ENCODE data around the gene ZNF331. TPM values are rescaled to one million over a fixed set of nuclear protein-coding genes. Genes with fewer than 3 reads are reported as not detected.
A peak's percentile ranks its signal among the peaks of the same experiment; 100 is the strongest.

Gene ZNF331
- polyA plus RNA-seq, 1 donor = 24.9 TPM

- peak; percentile 99 for DNase-seq
These were observed 17.2 kb upstream of the ZNF331 start for GRCh38 chr19:53520547-53521372.

DNA sequence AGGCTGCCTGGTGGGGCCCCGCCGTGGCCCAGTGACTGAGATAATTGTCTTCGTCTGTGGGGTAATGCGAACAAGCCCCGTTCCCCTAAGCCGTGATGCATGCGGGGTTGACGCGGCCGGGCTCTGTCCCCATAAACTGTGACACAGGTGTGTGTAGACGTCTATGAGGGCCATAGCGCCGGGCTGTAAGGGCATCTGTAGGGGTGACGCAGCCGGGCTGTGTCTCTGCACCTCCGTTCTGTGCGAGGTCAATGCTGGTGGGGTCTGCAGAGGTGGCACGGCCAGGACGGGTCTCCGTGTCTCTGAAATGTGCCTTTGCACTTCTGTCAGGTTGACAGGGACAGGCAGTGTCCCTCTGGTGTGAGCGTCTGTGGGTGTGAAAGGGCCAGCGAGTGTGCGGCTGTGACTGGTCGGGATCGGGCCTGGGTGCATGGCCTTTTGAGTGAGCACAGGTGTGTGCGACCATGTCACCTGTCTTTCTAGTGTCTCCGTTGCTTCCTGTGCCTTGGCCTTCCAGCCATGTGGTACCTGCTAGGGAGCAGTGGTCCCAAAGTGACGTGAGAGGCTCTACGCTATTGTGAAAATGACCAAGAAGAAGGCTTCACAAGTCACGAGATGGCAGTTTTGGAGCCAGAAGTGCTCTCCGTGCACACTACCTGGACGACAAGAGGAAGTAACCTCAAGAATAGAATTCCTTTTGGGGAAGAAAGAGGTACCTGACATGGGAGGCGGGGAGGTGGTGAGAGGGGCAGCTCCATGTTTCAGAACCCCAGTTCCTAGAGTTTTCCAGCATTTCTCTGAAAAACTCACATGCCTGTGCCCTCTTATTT is 16.4 kb upstream of the ZNF331 start:
- DNase-seq = no peak

DNA sequence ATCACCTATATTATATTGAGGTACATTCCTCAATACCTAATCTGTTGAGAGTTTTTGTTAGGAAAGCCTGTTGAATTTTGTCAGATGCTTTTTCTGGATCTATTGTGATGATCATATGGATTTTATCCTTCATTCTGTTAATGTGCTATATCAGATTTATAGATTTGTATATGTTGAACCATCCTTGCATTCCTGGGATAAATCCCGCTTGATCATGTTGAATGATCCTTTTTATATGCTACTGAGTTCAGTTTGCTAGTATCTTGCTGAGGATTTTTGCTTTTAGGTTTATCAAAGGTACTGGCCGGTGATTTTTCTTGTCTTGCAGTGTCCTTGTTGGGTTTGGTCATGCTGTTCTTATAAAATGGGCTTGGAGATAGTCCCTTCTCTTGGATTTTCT is 12.0 kb upstream of the ZNF331 start:
- DNase-seq = no peak

- no peak for DNase-seq
These were observed 7.3 kb upstream of the ZNF331 start for GRCh38 chr19:53530622-53531021.

DNA sequence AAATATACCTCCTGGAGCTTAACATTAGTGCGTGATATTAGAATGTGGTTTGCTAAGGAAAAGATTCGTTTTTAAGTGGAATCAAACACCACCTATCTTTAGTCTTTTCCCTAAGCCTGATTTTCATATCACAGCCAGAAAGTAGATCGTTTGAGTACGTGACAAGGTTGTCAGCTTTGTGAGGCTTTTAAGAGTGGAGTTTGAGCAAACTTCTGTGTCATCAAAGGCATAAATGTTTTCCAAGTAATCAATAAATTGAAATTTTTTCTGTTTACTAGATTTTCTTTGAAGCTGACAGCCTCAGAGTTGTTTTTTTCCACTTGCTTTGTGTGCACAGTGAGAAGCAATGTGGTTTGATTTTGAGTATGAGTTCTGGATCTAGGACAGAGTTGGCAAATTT is 6.5 kb upstream of the ZNF331 start:
- DNase-seq = no peak

- DNase-seq = no peak
These were observed 5.6 kb upstream of the ZNF331 start for GRCh38 chr19:53532362-53532761.

- DNase-seq = no peak
These were observed 1.8 kb upstream of the ZNF331 start for GRCh38 chr19:53536225-53536548.

GRCh38 chr19:53537121-53537520 is 824 bp upstream of the ZNF331 start:
- no peak for DNase-seq

- DNase-seq = no peak
These were observed 599 bp downstream of the ZNF331 start for GRCh38 chr19:53538378-53539109.

DNA sequence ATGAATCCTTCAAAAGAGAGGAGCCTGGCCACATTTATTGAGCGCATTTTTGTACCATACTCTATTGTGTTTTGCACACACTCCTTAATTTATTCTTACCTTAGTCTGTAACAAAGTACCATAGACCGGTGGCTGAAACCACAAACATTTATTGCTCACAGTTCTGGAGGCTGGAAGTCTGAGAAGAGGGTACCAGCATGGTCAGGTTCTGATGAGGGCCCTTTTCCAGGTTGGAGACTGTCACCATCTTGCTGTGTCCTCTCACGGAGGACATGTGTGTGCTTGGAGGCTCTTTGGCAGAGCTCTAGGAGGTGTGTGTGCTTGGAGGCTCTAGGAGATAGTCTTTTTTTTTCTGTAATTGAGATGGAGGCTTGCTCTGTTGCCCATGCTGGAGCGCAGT is 2.1 kb downstream of the ZNF331 start:
- no peak for DNase-seq

DNA sequence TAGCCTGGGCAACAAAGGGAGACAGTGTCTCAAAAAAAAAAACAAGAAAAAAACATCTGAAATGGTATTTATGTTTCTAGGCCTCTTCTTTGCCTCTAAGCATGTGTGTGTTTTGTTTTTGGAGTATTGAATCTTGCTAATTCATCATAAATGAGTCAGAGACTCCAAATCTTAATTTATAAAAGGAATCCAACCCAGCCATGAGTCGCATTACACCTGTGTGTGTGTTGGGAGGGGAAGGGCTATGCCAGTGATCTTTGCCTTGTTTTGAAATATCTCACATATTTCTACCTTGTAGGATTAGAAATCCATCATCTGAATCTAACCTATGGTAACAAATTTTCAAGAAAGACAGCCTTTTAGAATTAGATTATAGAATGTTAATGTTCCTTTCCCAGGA is 4.0 kb downstream of the ZNF331 start:
- DNase-seq = no peak

DNA sequence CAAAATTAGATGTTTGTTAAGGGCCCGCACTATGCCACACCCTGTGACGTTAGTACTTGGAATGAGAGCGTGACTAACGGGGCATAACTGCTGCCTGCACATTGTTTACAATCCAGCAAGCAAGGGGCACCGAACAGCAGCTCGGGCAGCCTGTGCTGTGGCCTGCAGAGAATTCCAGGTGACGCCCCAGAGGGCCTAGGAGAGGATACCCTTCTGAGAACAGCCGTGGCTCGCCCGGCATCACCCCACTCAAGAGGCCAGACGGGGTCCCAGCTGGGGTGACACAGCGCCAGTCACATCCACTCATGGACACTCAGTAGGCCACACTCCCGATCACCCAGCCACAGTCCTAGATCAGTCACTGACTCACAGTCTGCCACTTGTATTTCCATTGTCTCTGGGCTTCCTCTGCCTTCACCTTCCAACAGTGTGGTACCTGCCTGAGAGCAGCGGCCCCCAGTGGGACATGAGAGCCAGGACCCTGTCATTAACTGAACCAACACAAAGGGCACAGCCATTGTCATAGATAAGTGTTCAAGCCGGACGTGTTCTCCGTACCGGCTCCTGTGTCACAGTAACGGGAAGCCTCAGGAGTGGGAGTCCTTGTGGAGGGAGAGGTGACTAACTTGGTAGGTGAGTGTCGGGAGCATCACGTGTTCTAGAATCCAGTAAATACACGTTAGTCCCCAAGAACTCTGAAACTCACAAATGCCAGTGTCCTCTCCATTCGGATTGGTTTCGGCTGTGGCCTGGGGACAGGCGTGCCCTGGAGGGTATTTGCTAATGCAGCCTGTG is 7.5 kb downstream of the ZNF331 start:
- DNase-seq = no peak

DNA sequence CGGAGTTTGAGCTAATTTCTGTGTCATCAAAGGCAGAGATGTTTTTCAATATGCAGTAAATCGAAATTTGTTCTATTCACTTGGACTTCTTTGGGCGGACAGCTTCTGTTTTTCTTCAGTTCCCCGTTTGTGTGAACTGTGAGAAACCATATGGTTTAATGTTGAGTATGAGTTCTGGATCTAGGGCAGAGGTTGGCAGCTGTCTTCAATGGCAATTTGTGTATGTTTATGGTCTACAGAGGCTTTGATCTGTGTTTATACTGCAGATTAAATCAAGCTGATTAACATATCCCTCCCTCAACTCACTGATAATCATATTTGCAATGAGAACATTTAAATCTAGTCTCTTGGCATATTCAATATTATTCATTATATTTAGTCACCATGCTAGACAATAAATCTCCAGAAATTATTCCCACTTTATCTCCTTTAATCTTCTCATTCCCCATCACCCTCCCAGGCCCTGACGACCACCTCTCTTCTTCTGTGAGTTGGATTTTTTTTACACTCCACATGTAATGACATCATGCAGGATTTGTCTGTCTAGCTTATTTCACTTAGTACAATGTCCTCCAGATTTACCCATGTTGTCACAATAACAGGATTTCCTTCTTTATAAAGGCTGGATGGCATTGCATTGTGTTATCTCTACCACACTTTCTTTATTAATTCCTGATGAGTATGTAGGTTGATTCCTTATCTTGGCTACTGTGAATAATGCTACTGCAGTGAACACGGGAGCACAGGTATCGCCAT is 9.0 kb downstream of the ZNF331 start:
- DNase-seq = no peak

DNA sequence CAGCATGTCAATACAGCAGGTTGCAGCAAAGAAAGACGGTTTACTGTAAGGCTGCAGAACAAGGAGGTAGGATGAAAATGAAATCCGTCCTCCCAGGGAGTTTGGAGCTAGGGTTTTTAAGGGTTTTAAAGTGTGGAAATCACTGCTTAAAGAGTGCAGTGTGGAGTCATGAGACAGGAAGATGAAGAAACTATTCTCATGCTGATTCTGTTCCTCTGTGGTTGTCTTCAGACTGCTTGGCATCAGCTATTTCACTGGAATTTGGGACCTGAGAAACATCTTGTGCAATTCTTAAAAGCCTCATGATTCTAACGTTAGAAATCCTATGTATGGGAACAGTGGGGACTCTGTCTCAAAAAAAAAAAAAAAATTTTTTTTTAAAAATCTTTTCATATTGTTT is 11.4 kb downstream of the ZNF331 start:
- no peak for DNase-seq

DNA sequence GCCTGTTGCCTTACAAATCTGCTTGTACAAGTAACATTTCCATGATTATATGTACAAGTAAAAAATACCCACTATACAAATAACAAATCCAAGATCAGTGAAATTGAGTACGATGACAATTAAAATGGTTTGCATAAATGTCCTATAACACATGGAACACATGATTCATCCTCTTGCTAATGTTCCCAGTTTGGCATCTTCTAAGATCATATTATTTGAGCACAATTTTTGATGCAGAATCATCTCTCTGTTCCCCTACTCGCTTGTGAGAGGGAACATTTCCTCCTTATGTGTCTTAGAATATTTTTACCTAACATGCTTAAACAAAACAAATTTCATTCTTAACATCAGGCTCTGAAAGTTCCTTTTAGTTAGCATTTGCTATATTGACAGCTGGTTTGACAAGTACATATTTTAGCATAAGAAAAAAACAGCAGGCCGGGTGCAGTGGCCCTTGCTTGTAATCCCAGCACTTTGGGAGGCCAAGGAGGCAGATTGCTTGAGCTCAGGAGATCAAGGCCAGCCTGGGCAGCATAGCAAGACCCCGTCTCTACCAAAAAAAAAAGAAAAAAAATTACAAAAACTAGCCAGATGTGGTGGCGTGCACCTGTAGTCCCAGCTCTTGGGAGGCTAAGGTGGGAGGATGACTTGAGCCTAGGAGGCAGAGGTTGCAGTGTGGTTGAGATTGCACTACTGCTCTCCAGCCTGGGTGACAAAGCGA is 14.2 kb downstream of the ZNF331 start:
- DNase-seq = no peak

- no peak for DNase-seq
These were observed 15.2 kb downstream of the ZNF331 start for GRCh38 chr19:53553156-53553555.

GRCh38 chr19:53553865-53554791 is 16.2 kb downstream of the ZNF331 start:
- peak; percentile 68 for DNase-seq

DNA sequence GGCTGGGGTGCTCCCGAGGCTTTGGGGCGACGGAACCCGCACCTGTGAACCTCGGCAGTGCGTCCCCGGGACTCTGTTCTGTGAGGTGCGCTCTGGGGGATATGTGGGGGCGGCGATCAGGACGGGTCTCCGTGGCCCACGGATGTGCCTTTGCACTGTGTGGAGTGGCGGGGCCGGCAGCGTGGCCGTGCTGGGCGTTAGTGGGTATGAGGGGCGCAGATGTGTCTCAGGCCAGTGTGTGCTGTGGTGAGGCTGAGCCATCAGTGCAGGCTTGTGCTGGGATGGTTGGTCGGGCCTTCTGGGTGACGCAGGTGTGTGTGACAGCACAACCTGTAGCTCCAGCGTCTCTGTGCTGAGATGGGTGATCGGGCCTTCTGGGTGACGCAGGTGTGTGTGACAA is 16.9 kb downstream of the ZNF331 start:
- DNase-seq = no peak

- DNase-seq = no peak
These were observed 17.4 kb downstream of the ZNF331 start for GRCh38 chr19:53555352-53555751.
